Gastroesophageal sphincter (tissue), 4 donors: Measurements from ENCODE around the gene MED31. TPM values are rescaled to one million over a fixed set of nuclear protein-coding genes. Genes with fewer than 3 reads are reported as not detected.

ENCODE experiments used
- ATAC-seq: fragments of 150-250 bp; one replicate; pipeline ENCODE4 v1.9.1; 2016; ENCODE audit warnings: mild to moderate bottlenecking, moderate library complexity
- H3K27ac ChIP-seq, 4 donors: fragments of 200-600 bp; sonication (generic) in 3 of 4; 1 replicate in 3 of 4; 2 replicates in 1 of 4; pipeline ENCODE4 v1.5.1; 2016 to 2019
- H3K27me3 ChIP-seq: fragments of 200-600 bp; sonication (generic); one replicate; pipeline ENCODE4 v1.5.1; 2019
- H3K36me3 ChIP-seq, 2 donors: fragments of 200-600 bp; sonication (generic); one replicate each; pipeline ENCODE4 v1.5.1; 2019; ENCODE audit warnings: control low read depth in 1 of 2
- H3K4me1 ChIP-seq, 3 donors: fragments of 200-600 bp; sonication (generic); 1 replicate in 2 of 3; 2 replicates in 1 of 3; pipeline ENCODE4 v1.5.1; 2016 to 2019; ENCODE audit warnings: control low read depth in 2 of 3
- H3K4me3 ChIP-seq, 2 donors: fragments of 200-600 bp; sonication (generic); one replicate each; pipeline ENCODE4 v1.5.1; 2019; ENCODE audit warnings: mild to moderate bottlenecking in 1 of 2, moderate library complexity in 1 of 2
- H3K9me3 ChIP-seq, 3 donors: fragments of 200-600 bp; sonication (generic); one replicate each; pipeline ENCODE4 v1.5.1; 2017 to 2019; ENCODE audit warnings: control low read depth in 2 of 3
- CTCF ChIP-seq, 4 experiments: fragments of 200-600 bp in 2 of 4; fragments of 450-650 bp in 2 of 4; sonication (generic) in 1 of 4; IDR thresholded peaks; one replicate each; pipeline ENCODE4 v1.5.1; 2017 to 2019; ENCODE audit warnings: antibody characterized with exemption in 4 of 4, mild to moderate bottlenecking in 2 of 4, moderate library complexity in 2 of 4
- EP300 ChIP-seq: sonication (generic); formaldehyde crosslinking; IDR thresholded peaks from one replicate; pipeline ENCODE4 v1.6.1; 2017; ENCODE audit warnings: antibody characterized with exemption, mild to moderate bottlenecking
- POLR2A ChIP-seq, 2 donors: fragments of 450-650 bp; IDR thresholded peaks; one replicate each; pipeline ENCODE4 v1.6.1; 2017; ENCODE audit warnings: antibody characterized with exemption in 2 of 2, mild to moderate bottlenecking in 2 of 2, moderate library complexity in 1 of 2
- POLR2AphosphoS5 ChIP-seq: sonication (generic); formaldehyde crosslinking; IDR thresholded peaks from one replicate; pipeline ENCODE4 v1.6.1; 2017; ENCODE audit warnings: antibody characterized with exemption
- WGBS, 2 donors: methylation state at CpG; one replicate each; pipeline ENCODE4 v1.1.5; 2018; ENCODE audit warnings: low coverage in 1 of 2; 5-methylcytosine and 5-hydroxymethylcytosine counted together
- total RNA-seq, 4 donors: library from RNA; depleted of rRNA; stranded (reverse); fragments of >200 nt; gene quantifications; one replicate each; pipeline ENCODE4 v1.1.0, GENCODE V29; 2016

The MED31 gene
- total RNA-seq, 4 donors from 2014 or later = 1.9 to 12.0 (median 7.8) TPM

GRCh38 chr17:6633263-6633662, 18.1 kb downstream of the MED31 start:
- Histone ChIP-seq H3K4me3 (no peak overlapping the region), H3K36me3 (peaks cover 0 to 64% of the 10 kb centered on the region in 2 donors)
- 95 to 96% methylated on average over 3 of the region's 3 CpGs for WGBS, 2 donors

GRCh38 chr17:6632530-6632929, 18.9 kb downstream of the MED31 start:
- Histone ChIP-seq H3K27me3 (no peaks in the 10 kb centered on the region), H3K36me3 (peaks cover 0 to 71% of the 10 kb centered on the region in 2 donors), H3K4me1 (peaks cover 0 to under 1% (median 0%) of the 10 kb centered on the region in 3 donors), H3K27ac (no peak overlapping the region), H3K4me3 (no peak overlapping the region), H3K9me3 (no peaks in the 10 kb centered on the region)
- no peak for ATAC-seq
- TF ChIP-seq CTCF (IDR thresholded peaks at IDR 0.05) (no peak), EP300 (no peak), POLR2A (IDR thresholded peaks at IDR 0.05) (no peak), POLR2AphosphoS5 (no peak)

More at GRCh38 chr17:6633263-6633662, 18.1 kb downstream of the MED31 start:
- H3K9me3 ChIP-seq = no peaks in the 10 kb centered on the region
- no peaks in the 10 kb centered on the region for H3K27me3 ChIP-seq
- no peak for TF ChIP-seq POLR2AphosphoS5
- ATAC-seq = no peak
- H3K27ac ChIP-seq = no peak overlapping the region
- H3K4me1 ChIP-seq = peaks cover 0 to 8% (median 2%) of the 10 kb centered on the region in 3 donors

GRCh38 chr17:6630390-6630789, 21.0 kb downstream of the MED31 start:
- WGBS, 2 donors = 85 to 100% methylated on average over 1 of the region's 1 CpG
- Histone ChIP-seq H3K4me3 (no peak overlapping the region), H3K27me3 (no peaks in the 10 kb centered on the region), H3K4me1 (no peaks in the 10 kb centered on the region), H3K27ac (no peak overlapping the region), H3K36me3 (peaks cover 0 to 92% of the 10 kb centered on the region in 2 donors), H3K9me3 (no peaks in the 10 kb centered on the region)
- TF ChIP-seq EP300 = no peak
- no peak for TF ChIP-seq POLR2A (IDR thresholded peaks at IDR 0.05)
- TF ChIP-seq POLR2AphosphoS5 = no peak
- TF ChIP-seq CTCF (IDR thresholded peaks at IDR 0.05) = no peak
- ATAC-seq = no peak

GRCh38 chr17:6627019-6627418, 24.4 kb downstream of the MED31 start:
- 18 to 57% methylated on average over 1 of the region's 1 CpG for WGBS, 2 donors
- ATAC-seq = no peak
- Histone ChIP-seq H3K9me3 (no peaks in the 10 kb centered on the region), H3K4me3 (no peak overlapping the region), H3K27me3 (no peaks in the 10 kb centered on the region), H3K4me1 (peaks cover 0 to under 1% (median 0%) of the 10 kb centered on the region in 3 donors), H3K36me3 (peaks cover 0 to 93% of the 10 kb centered on the region in 2 donors), H3K27ac (no peak overlapping the region)
- no peak for TF ChIP-seq POLR2AphosphoS5
- no peak for TF ChIP-seq EP300
- no peak for TF ChIP-seq POLR2A (IDR thresholded peaks at IDR 0.05)
- no peak for TF ChIP-seq CTCF (IDR thresholded peaks at IDR 0.05)

- no peak overlapping the region for H3K27ac ChIP-seq
- H3K27me3 ChIP-seq = no peaks in the 10 kb centered on the region
- no peaks in the 10 kb centered on the region for H3K9me3 ChIP-seq
- TF ChIP-seq POLR2AphosphoS5 = no peak
- TF ChIP-seq CTCF (IDR thresholded peaks at IDR 0.05) = no peak
- no peak for TF ChIP-seq POLR2A (IDR thresholded peaks at IDR 0.05)
- H3K36me3 ChIP-seq = peaks cover 0 to 92% of the 10 kb centered on the region in 2 donors
- no peak overlapping the region for H3K4me3 ChIP-seq
- peaks cover 0 to 5% (median 0%) of the 10 kb centered on the region in 3 donors for H3K4me1 ChIP-seq
- WGBS, 2 donors = 84 to 98% methylated on average over 5 to 6 of the region's 6 CpGs
- ATAC-seq = no peak
Observed at GRCh38 chr17:6626616-6627015, 24.8 kb downstream of the MED31 start.
